Breast epithelium (tissue), 4 donors: ENCODE data around the gene ANGPTL2. TPM values are rescaled to one million over a fixed set of nuclear protein-coding genes. Genes with fewer than 3 reads are reported as not detected.
A peak's percentile ranks its signal among the peaks of the same experiment; 100 is the strongest.

Source experiments
- DNase-seq, 2 donors: peaks; one replicate each; pipeline ENCODE4 v3.0.0-alpha.2; 2019; ENCODE audit warnings: low spot score in 2 of 2
- H3K27ac ChIP-seq, 2 donors: fragments of 200-600 bp; sonication (generic) in 1 of 2; one replicate each; pipeline ENCODE4 v1.5.1; 2016 to 2019; ENCODE audit warnings: mild to moderate bottlenecking in 1 of 2
- H3K27me3 ChIP-seq, 2 donors: fragments of 200-600 bp; sonication (generic) in 1 of 2; one replicate each; pipeline versions ENCODE4 v1.5.1 to v1.6.0; 2017 to 2019; ENCODE audit warnings: control low read depth in 1 of 2, mild to moderate bottlenecking in 1 of 2
- H3K36me3 ChIP-seq: fragments of 200-600 bp; one replicate; pipeline ENCODE4 v1.5.1; 2019
- H3K4me1 ChIP-seq, 2 donors: fragments of 200-600 bp; sonication (generic); one replicate each; pipeline ENCODE4 v1.5.1; 2016 to 2019; ENCODE audit warnings: control low read depth in 1 of 2
- H3K4me3 ChIP-seq, 3 donors: fragments of 200-600 bp; sonication (generic); 1 replicate in 2 of 3; 2 replicates in 1 of 3; pipeline ENCODE4 v1.5.1; 2016 to 2019; ENCODE audit warnings: mild to moderate bottlenecking in 3 of 3, moderate library complexity in 2 of 3
- H3K9me3 ChIP-seq, 2 donors: fragments of 200-600 bp; sonication (generic) in 1 of 2; one replicate each; pipeline ENCODE4 v1.5.1; 2016 to 2019; ENCODE audit warnings: control low read depth in 1 of 2
- POLR2A ChIP-seq: fragments of 450-650 bp; IDR thresholded peaks from one replicate; pipeline ENCODE4 v1.6.1; 2016; ENCODE audit warnings: antibody characterized with exemption, mild to moderate bottlenecking, moderate library complexity
- POLR2AphosphoS5 ChIP-seq, 3 donors: sonication (generic); formaldehyde crosslinking; IDR thresholded peaks; one replicate each; pipeline ENCODE4 v1.6.1; 2017; ENCODE audit warnings: antibody characterized with exemption in 3 of 3
- intact Hi-C: fragments of 100-400 bp; cut with DNase I; formaldehyde crosslinking; loops from one replicate; pipeline ENCODE4 v1.15.1; 2023; ENCODE audit warnings: low total_unique reads
- total RNA-seq, 3 donors: library from RNA; depleted of rRNA; stranded (reverse); fragments of >200 nt; gene quantifications; one replicate each; pipeline ENCODE4 v1.1.0, GENCODE V29; 2016
- TF ChIP-seq, protein P1 (sequence below), 3 donors: fragments of 450-650 bp; IDR thresholded peaks; one replicate each; pipeline ENCODE4 v1.5.1; 2016 to 2017; ENCODE audit warnings: antibody characterized with exemption in 3 of 3, mild to moderate bottlenecking in 3 of 3, moderate library complexity in 3 of 3

Gene ANGPTL2
- total RNA-seq, 3 donors from 2014 or later, result 30.9 to 61.8 (median 51.8) TPM

DNA sequence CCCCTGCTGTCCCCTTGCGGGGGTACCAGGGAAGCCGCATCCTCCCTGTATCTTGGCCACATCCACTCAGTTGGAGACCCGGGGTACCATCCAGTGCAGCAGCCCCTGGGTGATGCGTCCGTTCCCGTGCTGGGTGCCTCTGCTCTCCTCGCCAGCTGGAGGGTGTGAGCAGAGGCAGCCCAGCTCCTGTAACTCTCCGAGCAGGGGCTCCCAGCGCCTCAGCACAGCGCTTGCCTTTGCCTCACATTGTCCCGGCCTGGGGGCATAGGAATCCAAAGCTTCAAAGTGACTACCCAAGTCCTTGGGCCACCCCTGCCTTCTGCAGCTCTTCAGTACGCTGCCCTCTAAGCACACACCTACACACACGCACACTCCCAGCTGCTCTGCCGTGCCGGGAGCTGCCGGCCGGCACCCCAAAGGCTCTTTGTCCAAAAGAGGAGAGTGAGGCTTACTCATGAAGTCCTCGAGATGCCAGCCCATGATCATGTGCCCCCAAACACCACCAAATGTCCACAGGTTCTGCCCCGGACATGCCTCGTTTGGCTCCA lies 733 bp downstream of the ANGPTL2 start:
- peak overlapping the region; percentile 88 for H3K27ac ChIP-seq
- H3K36me3 ChIP-seq, result no peaks in the 10 kb centered on the region
- H3K9me3 ChIP-seq, result no peaks in the 10 kb centered on the region
- TF ChIP-seq POLR2AphosphoS5 (IDR thresholded peaks at IDR 0.05) (peak in 1 of 3 donors; percentile 5), POLR2A (no peak)
- TF ChIP-seq, protein P1, sequence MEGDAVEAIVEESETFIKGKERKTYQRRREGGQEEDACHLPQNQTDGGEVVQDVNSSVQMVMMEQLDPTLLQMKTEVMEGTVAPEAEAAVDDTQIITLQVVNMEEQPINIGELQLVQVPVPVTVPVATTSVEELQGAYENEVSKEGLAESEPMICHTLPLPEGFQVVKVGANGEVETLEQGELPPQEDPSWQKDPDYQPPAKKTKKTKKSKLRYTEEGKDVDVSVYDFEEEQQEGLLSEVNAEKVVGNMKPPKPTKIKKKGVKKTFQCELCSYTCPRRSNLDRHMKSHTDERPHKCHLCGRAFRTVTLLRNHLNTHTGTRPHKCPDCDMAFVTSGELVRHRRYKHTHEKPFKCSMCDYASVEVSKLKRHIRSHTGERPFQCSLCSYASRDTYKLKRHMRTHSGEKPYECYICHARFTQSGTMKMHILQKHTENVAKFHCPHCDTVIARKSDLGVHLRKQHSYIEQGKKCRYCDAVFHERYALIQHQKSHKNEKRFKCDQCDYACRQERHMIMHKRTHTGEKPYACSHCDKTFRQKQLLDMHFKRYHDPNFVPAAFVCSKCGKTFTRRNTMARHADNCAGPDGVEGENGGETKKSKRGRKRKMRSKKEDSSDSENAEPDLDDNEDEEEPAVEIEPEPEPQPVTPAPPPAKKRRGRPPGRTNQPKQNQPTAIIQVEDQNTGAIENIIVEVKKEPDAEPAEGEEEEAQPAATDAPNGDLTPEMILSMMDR (IDR thresholded peaks at IDR 0.05), result no peak
- intact Hi-C loops, result no loop called here
- no peaks in the 10 kb centered on the region for H3K27me3 ChIP-seq
- H3K4me3 ChIP-seq, result peak overlapping the region; percentile 63 to 79 (median 76)
- no peak for DNase-seq
- no peaks in the 10 kb centered on the region for H3K4me1 ChIP-seq

DNA sequence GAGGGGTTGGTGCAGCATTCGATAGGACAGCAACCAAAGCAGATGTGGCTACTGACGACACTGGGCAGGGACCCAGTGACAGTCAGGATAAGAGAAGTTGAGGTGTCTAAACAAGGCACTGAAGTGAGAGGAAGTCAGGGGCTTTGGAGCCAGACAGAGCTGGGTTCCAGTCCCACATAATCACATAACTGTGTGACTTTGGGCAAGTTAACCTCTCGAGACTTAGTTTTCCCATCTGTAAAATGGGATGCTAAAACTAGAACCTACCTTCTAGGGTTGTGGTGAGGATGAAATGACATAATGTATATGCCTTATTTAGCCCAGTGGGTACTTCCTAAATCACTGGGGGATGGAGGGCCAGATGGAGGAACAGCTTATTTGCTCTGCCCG lies 3.1 kb downstream of the ANGPTL2 start:
- no peaks in the 10 kb centered on the region for H3K27me3 ChIP-seq
- no peaks in the 10 kb centered on the region for H3K9me3 ChIP-seq
- H3K27ac ChIP-seq, result peak overlapping the region in 1 of 2 donors; percentile 45
- intact Hi-C loops, result loop anchor here (1.0 kb wide), 1 partner anchor 29 kb away; no protein-coding TSS in a partner anchor
- TF ChIP-seq POLR2A (no peak), POLR2AphosphoS5 (IDR thresholded peaks at IDR 0.05) (no peak)
- TF ChIP-seq, protein P1 (IDR thresholded peaks at IDR 0.05), result no peak
- peak overlapping the region in 1 of 3 donors; percentile 76 for H3K4me3 ChIP-seq
- no peaks in the 10 kb centered on the region for H3K4me1 ChIP-seq
- H3K36me3 ChIP-seq, result no peaks in the 10 kb centered on the region
- peak in 1 of 2 donors; percentile 14 for DNase-seq

DNA sequence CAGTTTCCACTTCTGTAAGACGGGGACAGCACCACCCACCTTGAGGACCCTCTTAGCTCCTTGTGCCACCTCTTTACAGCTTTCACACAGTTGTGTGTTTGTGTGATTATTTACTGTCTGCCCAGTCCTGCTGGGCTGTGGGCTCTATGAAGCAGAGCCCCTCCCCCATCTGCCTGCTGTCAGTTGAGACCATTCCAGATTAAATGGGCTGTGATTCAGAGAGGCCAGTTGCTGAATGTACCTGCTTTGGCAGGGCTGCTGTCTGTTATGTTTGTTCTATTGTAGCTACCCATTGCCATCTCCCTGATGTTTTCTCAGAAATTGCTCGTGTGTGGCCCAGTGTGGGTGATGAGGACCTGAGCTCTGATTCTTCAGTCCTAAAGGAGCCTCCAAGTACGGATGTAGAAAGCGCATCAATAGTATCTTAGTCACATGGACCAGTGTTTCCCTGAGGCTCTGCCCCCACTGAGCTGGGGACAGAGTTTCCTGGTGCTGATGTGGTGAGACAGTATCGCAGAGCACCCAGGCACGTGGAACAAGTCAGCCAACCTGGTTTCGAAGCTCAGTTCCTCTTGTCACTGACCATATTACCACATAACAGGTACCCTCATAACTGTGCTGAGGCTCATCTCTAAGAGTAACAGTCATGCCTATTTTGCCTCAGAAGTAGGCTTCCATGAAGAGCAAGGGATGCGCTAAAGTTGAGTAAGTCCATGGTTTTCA lies 3.7 kb downstream of the ANGPTL2 start:
- H3K9me3 ChIP-seq, result no peaks in the 10 kb centered on the region
- peak overlapping the region in 1 of 2 donors; percentile 79 for H3K27ac ChIP-seq
- TF ChIP-seq POLR2AphosphoS5 (IDR thresholded peaks at IDR 0.05) (no peak), POLR2A (no peak)
- TF ChIP-seq, protein P1 (IDR thresholded peaks at IDR 0.05), result no peak
- H3K4me1 ChIP-seq, result no peaks in the 10 kb centered on the region
- peak in 1 of 2 donors; percentile 7 for DNase-seq
- no peaks in the 10 kb centered on the region for H3K36me3 ChIP-seq
- intact Hi-C loops, result loop anchor here (1.0 kb wide), 1 partner anchor 28 kb away; no protein-coding TSS in a partner anchor
- H3K27me3 ChIP-seq, result no peaks in the 10 kb centered on the region
- peak overlapping the region in 1 of 3 donors; percentile 76 for H3K4me3 ChIP-seq

DNA sequence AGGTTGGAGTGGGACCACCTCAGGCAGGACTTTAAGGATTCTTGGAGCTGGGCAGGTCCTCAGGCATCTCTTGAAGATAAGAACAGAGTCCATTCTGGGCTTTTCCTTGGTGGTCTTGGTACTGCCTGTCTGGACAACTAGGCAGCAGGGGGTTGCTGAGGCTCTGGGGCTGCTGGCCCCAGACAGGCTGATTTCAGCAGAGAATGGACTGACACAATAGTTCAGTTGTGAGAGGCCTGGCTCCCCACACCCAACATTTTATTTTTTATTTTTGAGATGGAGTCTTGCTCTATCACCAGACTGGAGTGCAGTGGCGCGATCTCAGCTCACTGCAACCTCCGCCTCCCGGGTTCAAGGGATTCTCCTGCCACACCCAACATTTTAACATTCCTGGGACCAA lies 4.6 kb downstream of the ANGPTL2 start:
- no peak for TF ChIP-seq POLR2AphosphoS5 (IDR thresholded peaks at IDR 0.05)
- TF ChIP-seq POLR2A, result no peak
- TF ChIP-seq, protein P1 (IDR thresholded peaks at IDR 0.05), result no peak
- peak overlapping the region in 1 of 2 donors; percentile 79 for H3K27ac ChIP-seq
- H3K27me3 ChIP-seq, result no peaks in the 10 kb centered on the region
- H3K36me3 ChIP-seq, result no peaks in the 10 kb centered on the region
- DNase-seq, result no peak
- no peaks in the 10 kb centered on the region for H3K9me3 ChIP-seq
- no peak overlapping the region for H3K4me3 ChIP-seq
- H3K4me1 ChIP-seq, result no peaks in the 10 kb centered on the region
- intact Hi-C loops, result no loop called here

DNA sequence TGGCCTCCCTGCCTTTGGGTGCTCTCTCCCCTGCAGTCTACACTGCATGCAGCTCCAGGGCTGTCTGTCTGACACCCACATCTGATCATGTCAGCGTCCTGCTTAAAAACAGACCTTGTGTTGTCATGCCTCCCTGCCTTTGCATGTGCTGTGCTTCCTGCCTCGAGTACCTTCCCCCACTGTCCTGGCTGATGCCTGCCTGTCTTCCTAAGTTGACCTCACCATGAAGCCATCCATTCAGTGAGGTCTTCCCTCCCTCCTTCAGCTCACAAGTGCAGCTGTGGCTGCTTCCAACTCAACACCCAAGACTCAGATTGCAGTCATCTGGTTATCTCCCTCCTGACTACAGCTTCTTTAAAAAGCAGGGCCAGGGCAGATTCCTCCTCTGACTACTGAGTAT lies 5.5 kb downstream of the ANGPTL2 start:
- no peaks in the 10 kb centered on the region for H3K36me3 ChIP-seq
- H3K9me3 ChIP-seq, result no peaks in the 10 kb centered on the region
- no peak overlapping the region for H3K4me3 ChIP-seq
- intact Hi-C loops, result no loop called here
- H3K27ac ChIP-seq, result peak overlapping the region in 1 of 2 donors; percentile 79
- peaks cover 0 to 4% of the 10 kb centered on the region in 2 donors for H3K4me1 ChIP-seq
- no peak for DNase-seq
- no peaks in the 10 kb centered on the region for H3K27me3 ChIP-seq
- TF ChIP-seq POLR2A, result no peak
- TF ChIP-seq, protein P1 (IDR thresholded peaks at IDR 0.05), result no peak
- TF ChIP-seq POLR2AphosphoS5 (IDR thresholded peaks at IDR 0.05), result no peak
